ENCODE results near the gene SMAD2. TPM values are rescaled to one million over a fixed set of nuclear protein-coding genes. Genes with fewer than 3 reads are reported as not detected.

Gene SMAD2
- total and polyA plus RNA-seq, 2 experiments from 2014 or later, result 58.5 to 108 TPM

DNA sequence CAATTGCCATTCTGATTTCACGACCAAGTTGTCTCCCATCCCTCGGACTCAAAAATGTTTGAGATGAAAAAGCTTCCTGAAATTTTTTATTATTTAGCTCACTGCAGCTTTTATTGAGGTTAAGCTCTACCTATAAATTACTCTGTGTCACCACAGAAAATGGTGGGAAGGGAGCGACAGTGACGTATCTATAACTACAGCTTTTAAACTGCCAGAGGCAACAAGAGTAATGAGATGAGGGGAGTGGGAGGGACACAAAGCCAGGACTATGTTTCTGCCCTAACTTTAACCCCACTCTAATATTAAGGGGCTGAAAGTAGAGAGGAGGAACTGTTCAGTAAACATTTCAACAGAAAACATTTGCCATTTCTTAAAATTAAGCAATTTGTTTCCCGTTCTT, 37.4 kb downstream of the SMAD2 start:
- H3K4me3 ChIP-seq, result no peak overlapping the region
- no peak overlapping the region for H2AFZ ChIP-seq
- H3K9me2 ChIP-seq (replicated peaks; ENCODE audit: insufficient read depth), result no peaks in the 10 kb centered on the region
- H3K4me2 ChIP-seq, result no peak overlapping the region
- H3K27me3 ChIP-seq, result no peaks in the 10 kb centered on the region
- H3K9me3 ChIP-seq (ENCODE audit: low read depth), result no peaks in the 10 kb centered on the region
- WGBS (ENCODE audit: low lambda C conversion rate, missing lambda C conversion rate), result 61% methylated on average over 5 of the region's 5 CpGs
- no peak overlapping the region for H3K27ac ChIP-seq
- H4K20me1 ChIP-seq (ENCODE audit: insufficient read depth, poor library complexity, severe bottlenecking), result peaks cover 27% of the 10 kb centered on the region
- H3K79me2 ChIP-seq, result peaks cover 80% of the 10 kb centered on the region
- H3K36me3 ChIP-seq (replicated peaks; ENCODE audit: insufficient read depth, low read depth), result no peaks in the 10 kb centered on the region
- peaks cover 15% of the 10 kb centered on the region for H3K4me1 ChIP-seq (ENCODE audit: insufficient read depth)
- no peak for DNase-seq (ENCODE audit: low spot score)
- TF ChIP-seq EZH2 (IDR thresholded peaks at IDR 0.05; ENCODE audit: borderline replicate concordance) (no peak), EZH2phosphoT487 (IDR thresholded peaks at IDR 0.05; ENCODE audit: low read depth, severe bottlenecking, unreplicated experiment) (no peak)
- TF ChIP-seq, protein P1, sequence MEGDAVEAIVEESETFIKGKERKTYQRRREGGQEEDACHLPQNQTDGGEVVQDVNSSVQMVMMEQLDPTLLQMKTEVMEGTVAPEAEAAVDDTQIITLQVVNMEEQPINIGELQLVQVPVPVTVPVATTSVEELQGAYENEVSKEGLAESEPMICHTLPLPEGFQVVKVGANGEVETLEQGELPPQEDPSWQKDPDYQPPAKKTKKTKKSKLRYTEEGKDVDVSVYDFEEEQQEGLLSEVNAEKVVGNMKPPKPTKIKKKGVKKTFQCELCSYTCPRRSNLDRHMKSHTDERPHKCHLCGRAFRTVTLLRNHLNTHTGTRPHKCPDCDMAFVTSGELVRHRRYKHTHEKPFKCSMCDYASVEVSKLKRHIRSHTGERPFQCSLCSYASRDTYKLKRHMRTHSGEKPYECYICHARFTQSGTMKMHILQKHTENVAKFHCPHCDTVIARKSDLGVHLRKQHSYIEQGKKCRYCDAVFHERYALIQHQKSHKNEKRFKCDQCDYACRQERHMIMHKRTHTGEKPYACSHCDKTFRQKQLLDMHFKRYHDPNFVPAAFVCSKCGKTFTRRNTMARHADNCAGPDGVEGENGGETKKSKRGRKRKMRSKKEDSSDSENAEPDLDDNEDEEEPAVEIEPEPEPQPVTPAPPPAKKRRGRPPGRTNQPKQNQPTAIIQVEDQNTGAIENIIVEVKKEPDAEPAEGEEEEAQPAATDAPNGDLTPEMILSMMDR (IDR thresholded peaks at IDR 0.05; ENCODE audit: poor library complexity), result no peak

- Histone ChIP-seq H4K20me1 (ENCODE audit: insufficient read depth, poor library complexity, severe bottlenecking) (peaks cover 15% of the 10 kb centered on the region), H3K4me1 (ENCODE audit: insufficient read depth) (peaks cover 3% of the 10 kb centered on the region), H3K9me2 (replicated peaks; ENCODE audit: insufficient read depth) (no peaks in the 10 kb centered on the region), H3K9me3 (ENCODE audit: low read depth) (no peaks in the 10 kb centered on the region), H3K4me2 (no peak overlapping the region), H3K4me3 (no peak overlapping the region), H2AFZ (no peak overlapping the region), H3K27me3 (no peaks in the 10 kb centered on the region), H3K27ac (no peak overlapping the region), H3K79me2 (peaks cover 74% of the 10 kb centered on the region), H3K36me3 (replicated peaks; ENCODE audit: insufficient read depth, low read depth) (no peaks in the 10 kb centered on the region)
- DNase-seq (ENCODE audit: low spot score), result no peak
- WGBS (ENCODE audit: low lambda C conversion rate, missing lambda C conversion rate), result 63% methylated on average over 3 of the region's 3 CpGs
- TF ChIP-seq EZH2phosphoT487 (IDR thresholded peaks at IDR 0.05; ENCODE audit: low read depth, severe bottlenecking, unreplicated experiment) (no peak), EZH2 (IDR thresholded peaks at IDR 0.05; ENCODE audit: borderline replicate concordance) (no peak)
- TF ChIP-seq, protein P1 (IDR thresholded peaks at IDR 0.05; ENCODE audit: poor library complexity), result no peak
Observed at GRCh38 chr18:47888156-47888555, 42.3 kb downstream of the SMAD2 start.

GRCh38 chr18:47887227-47887626, 43.2 kb downstream of the SMAD2 start:
- Histone ChIP-seq H3K4me2 (no peak overlapping the region), H3K79me2 (peaks cover 73% of the 10 kb centered on the region), H3K4me1 (ENCODE audit: insufficient read depth) (no peaks in the 10 kb centered on the region), H3K9me3 (ENCODE audit: low read depth) (no peaks in the 10 kb centered on the region), H3K36me3 (replicated peaks; ENCODE audit: insufficient read depth, low read depth) (no peaks in the 10 kb centered on the region), H3K27ac (no peak overlapping the region), H4K20me1 (ENCODE audit: insufficient read depth, poor library complexity, severe bottlenecking) (peaks cover 15% of the 10 kb centered on the region), H2AFZ (no peak overlapping the region), H3K27me3 (no peaks in the 10 kb centered on the region), H3K9me2 (replicated peaks; ENCODE audit: insufficient read depth) (no peaks in the 10 kb centered on the region), H3K4me3 (no peak overlapping the region)
- no peak for DNase-seq (ENCODE audit: low spot score)
- TF ChIP-seq EZH2 (IDR thresholded peaks at IDR 0.05; ENCODE audit: borderline replicate concordance) (no peak), EZH2phosphoT487 (IDR thresholded peaks at IDR 0.05; ENCODE audit: low read depth, severe bottlenecking, unreplicated experiment) (no peak)
- TF ChIP-seq, protein P1 (IDR thresholded peaks at IDR 0.05; ENCODE audit: poor library complexity), result no peak
- 87% methylated on average over 4 of the region's 4 CpGs for WGBS (ENCODE audit: low lambda C conversion rate, missing lambda C conversion rate)
